ENCODE measurements around the gene LIMCH1. TPM values are rescaled to one million over a fixed set of nuclear protein-coding genes. Genes with fewer than 3 reads are reported as not detected.
A peak's percentile ranks its signal among the peaks of the same experiment; 100 is the strongest.

The LIMCH1 gene
- polyA plus RNA-seq, 1 donor (not counting 4 experiments of a cell fraction or from before 2014, with no cell fraction given) = 1.1 TPM

DNA sequence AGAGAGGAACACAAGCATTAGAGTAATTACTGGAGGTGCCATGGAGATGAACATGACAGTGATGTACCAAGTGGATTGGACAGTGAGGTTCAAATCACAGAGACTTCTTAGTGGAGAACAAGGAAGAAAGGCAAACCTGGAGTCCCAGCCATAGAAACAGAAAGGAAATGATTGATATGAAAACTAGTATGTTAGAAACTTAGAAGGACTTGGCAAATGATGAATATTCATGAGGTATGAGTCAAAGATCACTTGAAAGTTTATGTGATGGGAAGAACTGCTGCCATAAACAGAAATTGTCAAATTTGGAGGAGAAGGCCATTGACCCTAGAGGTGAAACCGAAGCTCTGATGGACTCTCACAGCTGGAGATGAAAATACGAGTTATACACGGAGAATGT is 122.4 kb downstream of the LIMCH1 start:
- Histone ChIP-seq H3K9me3 (ENCODE audit: control insufficient read depth, low read depth, low read length) (no peaks in the 10 kb centered on the region), H3K4me3 (ENCODE audit: control insufficient read depth in 2 of 3, extremely low read depth in 1 of 3, insufficient read depth in 2 of 3, low read depth in 1 of 3, low read length in 3 of 3) (no peak overlapping the region), H4K20me1 (ENCODE audit: control insufficient read depth, extremely low read depth, insufficient read depth, low read length) (no peaks in the 10 kb centered on the region), H3K27ac (ENCODE audit: control insufficient read depth, insufficient read depth, low read length) (no peak overlapping the region), H3K79me2 (ENCODE audit: control insufficient read depth, insufficient read depth, low read length) (no peaks in the 10 kb centered on the region), H3K9me1 (ENCODE audit: control insufficient read depth, extremely low read depth, insufficient read depth, low read length) (no peaks in the 10 kb centered on the region), H3K9ac (ENCODE audit: control insufficient read depth, extremely low read depth, insufficient read depth, low read length) (no peak overlapping the region), H3K27me3 (ENCODE audit: control insufficient read depth, extremely low read depth, insufficient read depth, low read length) (peaks cover 8% of the 10 kb centered on the region), H2AFZ (ENCODE audit: control insufficient read depth, low read length) (no peak overlapping the region), H3K36me3 (ENCODE audit: control insufficient read depth in 2 of 2, extremely low read depth in 1 of 2, insufficient read depth in 2 of 2, low read length in 2 of 2) (no peaks in the 10 kb centered on the region), H3K4me2 (ENCODE audit: control insufficient read depth, extremely low read depth, insufficient read depth, low read depth, low read length) (no peak overlapping the region), H3K4me1 (ENCODE audit: control insufficient read depth, extremely low read depth, insufficient read depth, low read length) (no peaks in the 10 kb centered on the region)
- TF ChIP-seq, protein P1, sequence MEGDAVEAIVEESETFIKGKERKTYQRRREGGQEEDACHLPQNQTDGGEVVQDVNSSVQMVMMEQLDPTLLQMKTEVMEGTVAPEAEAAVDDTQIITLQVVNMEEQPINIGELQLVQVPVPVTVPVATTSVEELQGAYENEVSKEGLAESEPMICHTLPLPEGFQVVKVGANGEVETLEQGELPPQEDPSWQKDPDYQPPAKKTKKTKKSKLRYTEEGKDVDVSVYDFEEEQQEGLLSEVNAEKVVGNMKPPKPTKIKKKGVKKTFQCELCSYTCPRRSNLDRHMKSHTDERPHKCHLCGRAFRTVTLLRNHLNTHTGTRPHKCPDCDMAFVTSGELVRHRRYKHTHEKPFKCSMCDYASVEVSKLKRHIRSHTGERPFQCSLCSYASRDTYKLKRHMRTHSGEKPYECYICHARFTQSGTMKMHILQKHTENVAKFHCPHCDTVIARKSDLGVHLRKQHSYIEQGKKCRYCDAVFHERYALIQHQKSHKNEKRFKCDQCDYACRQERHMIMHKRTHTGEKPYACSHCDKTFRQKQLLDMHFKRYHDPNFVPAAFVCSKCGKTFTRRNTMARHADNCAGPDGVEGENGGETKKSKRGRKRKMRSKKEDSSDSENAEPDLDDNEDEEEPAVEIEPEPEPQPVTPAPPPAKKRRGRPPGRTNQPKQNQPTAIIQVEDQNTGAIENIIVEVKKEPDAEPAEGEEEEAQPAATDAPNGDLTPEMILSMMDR (optimal IDR thresholded peaks at IDR 0.05 in 1 of 3, IDR thresholded peaks at IDR 0.05 in 1 of 3, conservative IDR thresholded peaks at IDR 0.05 in 1 of 3; ENCODE audit: extremely low read depth in 1 of 3, insufficient read depth in 2 of 3, low read length in 3 of 3) = no peak
- no peak for TF ChIP-seq EZH2 (IDR thresholded peaks at IDR 0.05; ENCODE audit: low read length)
- dilution Hi-C loops (cut with MboI; ENCODE audit: extremely low pct_ligation_motif_present, low sequenced_read_pairs) = no loop called here
- DNase-seq (ENCODE audit: low read depth, low spot score) (no peak), FAIRE-seq (no peak)

- DNase-seq (ENCODE audit: low read depth, low spot score) (peak; percentile 4), FAIRE-seq (no peak)
- no peak overlapping the region for H3K4me3 ChIP-seq (ENCODE audit: control insufficient read depth in 2 of 3, extremely low read depth in 1 of 3, insufficient read depth in 2 of 3, low read depth in 1 of 3, low read length in 3 of 3)
- H3K27me3 ChIP-seq (ENCODE audit: control insufficient read depth, extremely low read depth, insufficient read depth, low read length) = peaks cover 6% of the 10 kb centered on the region
- no peaks in the 10 kb centered on the region for H3K9me3 ChIP-seq (ENCODE audit: control insufficient read depth, low read depth, low read length)
- no peaks in the 10 kb centered on the region for H3K9me1 ChIP-seq (ENCODE audit: control insufficient read depth, extremely low read depth, insufficient read depth, low read length)
- no peaks in the 10 kb centered on the region for H3K36me3 ChIP-seq (ENCODE audit: control insufficient read depth in 2 of 2, extremely low read depth in 1 of 2, insufficient read depth in 2 of 2, low read length in 2 of 2)
- H3K79me2 ChIP-seq (ENCODE audit: control insufficient read depth, insufficient read depth, low read length) = no peaks in the 10 kb centered on the region
- H3K4me2 ChIP-seq (ENCODE audit: control insufficient read depth, extremely low read depth, insufficient read depth, low read depth, low read length) = no peak overlapping the region
- H3K9ac ChIP-seq (ENCODE audit: control insufficient read depth, extremely low read depth, insufficient read depth, low read length) = no peak overlapping the region
- dilution Hi-C loops (cut with MboI; ENCODE audit: extremely low pct_ligation_motif_present, low sequenced_read_pairs) = no loop called here
- H3K4me1 ChIP-seq (ENCODE audit: control insufficient read depth, extremely low read depth, insufficient read depth, low read length) = peaks cover 2% of the 10 kb centered on the region
- H2AFZ ChIP-seq (ENCODE audit: control insufficient read depth, low read length) = no peak overlapping the region
- no peak for TF ChIP-seq EZH2 (IDR thresholded peaks at IDR 0.05; ENCODE audit: low read length)
- TF ChIP-seq, protein P1 (optimal IDR thresholded peaks at IDR 0.05 in 1 of 3, IDR thresholded peaks at IDR 0.05 in 1 of 3, conservative IDR thresholded peaks at IDR 0.05 in 1 of 3; ENCODE audit: extremely low read depth in 1 of 3, insufficient read depth in 2 of 3, low read length in 3 of 3) = peak; percentile 79 to 92 (median 85)
- H4K20me1 ChIP-seq (ENCODE audit: control insufficient read depth, extremely low read depth, insufficient read depth, low read length) = no peaks in the 10 kb centered on the region
- H3K27ac ChIP-seq (ENCODE audit: control insufficient read depth, insufficient read depth, low read length) = no peak overlapping the region
Observed at GRCh38 chr4:41661442-41662076, 123.6 kb downstream of the LIMCH1 start.

Data from keratinocyte (primary cell).